ENCODE data around the gene ASH1L.

GRCh38 chr1:155327981-155328380 is 234.6 kb downstream of the ASH1L start:
- TF ChIP-seq CTCF (IDR thresholded peaks at IDR 0.05) (no peak), EP300 (IDR thresholded peaks at IDR 0.05) (no peak), POLR2A (IDR thresholded peaks at IDR 0.05) (no peak)
